ENCODE measurements around the gene SLC35E3.

The SLC35E3 gene

GRCh38 chr12:68771223-68771925 lies 25.4 kb downstream of the SLC35E3 start:
- DNase-seq, result no peak

- no peak for DNase-seq
Measured at GRCh38 chr12:68772714-68773113, 26.7 kb downstream of the SLC35E3 start.

- no peak for DNase-seq
Measured at GRCh38 chr12:68773582-68773981, 27.6 kb downstream of the SLC35E3 start.

GRCh38 chr12:68775121-68775630 lies 29.2 kb downstream of the SLC35E3 start:
- DNase-seq, result no peak

GRCh38 chr12:68776976-68777610 lies 31.1 kb downstream of the SLC35E3 start:
- no peak for DNase-seq

- no peak for DNase-seq
Measured at GRCh38 chr12:68779280-68779679, 33.3 kb downstream of the SLC35E3 start.

GRCh38 chr12:68780731-68781130 lies 34.8 kb downstream of the SLC35E3 start:
- DNase-seq, result no peak

- no peak for DNase-seq
Measured at GRCh38 chr12:68781728-68782127, 35.8 kb downstream of the SLC35E3 start.

DNA sequence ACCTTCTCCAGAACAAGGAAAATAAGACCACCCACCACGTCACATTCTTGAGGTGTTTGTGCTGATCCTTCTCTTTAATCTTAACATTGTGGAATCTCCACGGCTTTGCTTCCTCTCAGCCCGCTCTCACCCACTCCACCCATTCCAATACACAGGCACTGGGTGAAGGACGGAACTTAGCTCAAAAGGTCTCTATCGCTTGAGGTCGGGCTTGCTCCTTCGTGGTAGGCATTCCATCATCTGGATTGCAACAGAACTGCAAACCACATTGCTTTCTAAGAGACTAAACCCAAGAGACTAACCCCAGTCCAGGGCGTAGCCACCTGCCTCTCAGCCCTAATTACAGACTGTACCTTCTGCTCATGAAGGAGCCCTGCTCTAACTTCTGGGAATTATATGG lies 38.0 kb downstream of the SLC35E3 start:
- no peak for DNase-seq

- no peak for DNase-seq
Measured at GRCh38 chr12:68785358-68785757, 39.4 kb downstream of the SLC35E3 start.

DNA sequence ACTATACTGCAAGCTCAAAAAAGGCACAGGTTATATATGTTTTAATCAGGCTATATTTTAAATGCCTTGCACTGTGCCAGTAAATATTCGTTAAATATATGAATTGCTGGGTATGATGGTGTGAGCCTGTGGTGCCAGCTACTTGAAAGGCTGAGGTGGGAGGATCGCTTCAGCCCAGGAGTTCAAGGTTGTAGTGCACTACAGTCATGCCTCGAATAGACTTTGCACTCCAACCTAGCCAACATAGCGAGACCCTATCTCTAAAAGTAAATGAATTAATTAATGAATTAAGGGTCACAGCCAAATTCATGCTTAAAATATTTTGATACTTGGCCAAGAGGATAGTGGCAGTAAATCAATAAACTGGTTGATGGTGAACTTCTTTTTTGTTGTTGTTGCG lies 39.8 kb downstream of the SLC35E3 start:
- DNase-seq, result no peak

DNA sequence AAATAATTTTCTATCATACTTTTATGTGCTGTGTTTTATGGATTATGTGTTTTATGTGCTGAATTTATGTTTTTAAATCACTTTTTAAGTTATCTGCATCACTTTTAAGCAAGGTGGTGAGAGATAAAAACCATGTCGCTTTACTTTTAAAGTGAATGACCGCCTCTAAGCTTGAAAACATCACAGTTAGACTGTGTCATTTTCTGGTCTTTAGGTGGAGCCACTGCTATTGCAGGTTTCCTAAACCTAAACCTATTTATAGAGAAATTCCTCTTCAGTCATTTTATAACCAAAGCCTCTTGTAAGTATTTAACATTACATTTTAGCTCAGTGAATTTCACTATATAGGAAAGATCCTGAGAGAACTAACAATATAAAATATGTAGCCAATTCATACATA lies 41.0 kb downstream of the SLC35E3 start:
- DNase-seq, result no peak

DNA sequence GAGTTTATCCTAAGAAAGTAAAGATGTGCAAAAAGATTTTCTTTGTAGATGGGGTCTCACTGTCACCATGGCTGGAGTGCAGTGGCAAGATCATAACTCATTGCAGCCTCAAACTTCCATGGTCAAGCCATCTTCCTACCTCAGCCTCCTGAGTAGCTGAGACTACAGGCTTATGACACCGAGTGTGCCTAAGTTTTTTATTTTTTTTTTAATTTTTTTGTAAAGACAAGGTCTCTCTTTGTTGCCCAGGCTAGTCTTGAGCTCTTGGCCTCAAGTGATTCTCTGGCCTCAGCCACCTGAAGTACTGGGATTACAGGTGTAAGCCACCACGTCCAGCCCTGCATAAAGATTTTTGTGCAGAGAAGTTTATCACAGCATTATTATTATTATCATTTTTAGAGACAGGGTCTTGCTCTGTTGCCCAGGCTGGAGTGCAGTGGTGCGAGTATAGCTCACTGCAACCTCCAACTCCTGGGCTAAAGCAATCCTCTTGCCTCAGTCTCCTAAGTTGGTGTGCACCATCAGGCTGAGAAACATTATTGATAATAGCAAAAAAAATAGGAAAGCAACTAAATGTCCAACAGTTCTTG lies 42.7 kb downstream of the SLC35E3 start:
- DNase-seq, result no peak

- DNase-seq, result no peak
Measured at GRCh38 chr12:68789144-68789878, 43.3 kb downstream of the SLC35E3 start.

DNA sequence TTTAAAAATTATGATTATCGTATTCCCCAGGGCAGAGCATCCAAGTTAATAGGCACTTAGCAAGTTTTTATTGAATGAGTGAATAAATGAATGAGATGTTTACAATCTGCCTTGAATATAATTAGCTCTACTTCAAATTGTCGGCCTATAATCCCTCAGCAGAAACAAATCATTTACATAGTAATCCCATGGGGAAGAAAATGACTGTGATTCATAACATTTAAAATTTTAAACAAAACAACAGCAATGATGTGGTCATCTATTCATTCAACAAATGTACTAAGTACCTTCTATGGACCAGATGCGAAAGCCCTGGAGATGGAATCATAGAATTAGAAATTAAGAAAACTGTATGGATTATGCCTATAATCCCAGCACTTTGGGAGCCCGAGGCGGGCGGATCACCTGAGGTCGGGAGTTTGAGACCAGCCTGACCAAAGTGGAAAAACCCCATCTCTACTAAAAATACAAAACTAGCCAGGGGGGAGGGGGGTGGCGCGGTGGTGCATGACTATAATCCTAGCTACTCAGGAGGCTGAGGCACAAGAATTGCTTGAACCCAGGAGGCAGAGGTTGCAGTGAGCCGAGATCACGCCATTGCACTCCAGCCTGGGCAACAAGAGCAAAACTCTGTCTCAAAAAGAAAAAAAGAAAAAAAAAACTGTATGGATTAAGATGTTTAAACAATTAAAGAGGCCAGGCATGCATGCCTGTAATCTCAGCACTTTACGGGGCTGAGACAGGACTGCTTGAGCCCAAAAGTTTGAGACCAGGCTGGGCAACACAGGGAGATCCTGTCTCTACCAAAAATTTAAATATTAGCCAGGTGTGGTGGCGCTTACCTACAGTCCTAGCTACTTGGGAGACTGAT lies 44.3 kb downstream of the SLC35E3 start:
- DNase-seq, result no peak

DNA sequence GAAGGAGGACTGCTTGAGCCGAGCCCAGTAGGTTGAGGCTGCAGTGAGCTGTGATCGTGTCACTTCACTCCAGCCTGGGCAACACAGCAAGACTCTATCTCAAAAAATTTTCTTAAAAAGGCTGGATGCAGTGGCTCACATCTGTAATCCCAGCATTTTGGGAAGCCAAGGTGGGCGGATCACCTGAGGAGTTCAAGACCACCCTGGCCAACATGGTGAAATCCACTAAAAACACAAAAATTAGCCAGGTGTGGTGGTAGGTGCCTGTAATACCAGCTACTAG lies 44.9 kb downstream of the SLC35E3 start:
- DNase-seq, result no peak

- no peak for DNase-seq
Measured at GRCh38 chr12:68791897-68792481, 46.0 kb downstream of the SLC35E3 start.

- no peak for DNase-seq
Measured at GRCh38 chr12:68792952-68793351, 47.0 kb downstream of the SLC35E3 start.

DNA sequence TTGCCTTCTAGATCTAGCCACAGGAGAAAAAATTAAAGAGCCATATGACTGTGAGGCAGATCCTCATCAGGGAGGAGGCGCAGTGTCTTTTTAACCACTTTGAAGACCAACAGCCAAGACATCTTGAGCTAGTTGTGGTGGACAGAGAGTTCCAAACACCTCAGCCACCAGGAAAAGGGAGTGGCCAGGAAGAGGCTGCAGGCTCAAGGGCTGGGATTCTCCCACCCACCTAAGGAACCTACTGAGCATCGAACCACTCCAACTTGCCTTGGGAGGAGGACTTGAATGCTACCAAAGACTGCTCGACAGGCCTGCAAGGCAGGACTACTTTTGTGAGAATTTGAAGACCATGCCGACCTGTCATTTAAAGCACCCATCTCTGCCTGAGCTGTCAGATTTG lies 47.5 kb downstream of the SLC35E3 start:
- DNase-seq, result no peak

- DNase-seq, result no peak
Measured at GRCh38 chr12:68793975-68794652, 48.1 kb downstream of the SLC35E3 start.

DNA sequence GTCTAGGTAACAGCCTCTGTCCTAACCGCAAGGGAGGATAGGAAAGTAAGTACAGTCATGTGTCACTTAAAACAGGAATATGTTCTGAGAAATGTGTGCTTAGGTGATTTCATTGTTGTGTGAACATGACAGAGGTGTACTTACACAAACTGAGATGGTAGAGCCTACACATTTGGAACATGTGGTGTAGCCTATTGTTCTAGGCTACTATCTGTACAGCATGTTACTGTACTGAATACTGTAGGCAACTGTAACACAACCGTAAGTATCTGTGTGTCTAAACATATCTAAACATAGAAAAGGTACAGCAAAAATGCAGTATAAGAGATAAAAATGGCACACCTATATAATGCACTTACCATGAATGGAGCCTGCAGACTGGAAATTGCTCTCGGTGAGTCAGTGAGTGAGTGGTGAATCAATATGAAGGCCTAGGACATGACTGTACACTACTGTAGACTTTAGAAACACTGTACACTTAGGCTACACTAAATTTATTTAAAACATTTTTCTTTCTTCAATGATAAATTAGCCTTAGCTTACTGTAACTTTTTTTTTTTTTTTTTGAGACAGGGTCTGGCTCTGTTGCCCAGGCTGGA lies 48.8 kb downstream of the SLC35E3 start:
- no peak for DNase-seq
